ENCODE results near the gene SEC14L3.

- TF ChIP-seq POLR2A (IDR thresholded peaks at IDR 0.05) (no peak), CTCF (IDR thresholded peaks at IDR 0.05) (no peak)
Observed at GRCh38 chr22:30486118-30486517, 14.3 kb upstream of the SEC14L3 start.
